HCT116 (cell line): ENCODE data around the gene SALL4. TPM values are rescaled to one million over a fixed set of nuclear protein-coding genes. Genes with fewer than 3 reads are reported as not detected.
A peak's percentile ranks its signal among the peaks of the same experiment; 100 is the strongest.

ENCODE experiments used
- ATAC-seq: fragments of 200-7000 bp; cut with Tn5 transposase; 2 replicates; pipeline ENCODE4 v1.9.1; 2020; ENCODE audit warnings: mild to moderate bottlenecking, moderate library complexity
- BruUV-seq: library from RNA; stranded (reverse); fragments of 400-500 nt; replicated peaks from 2 replicates; lab custom pipeline; 2021; lab: Mats Ljungman, UMichigan
- CTCF ChIA-PET: fragments of 300-600 bp; sonication (Branson Sonifier 250); formaldehyde crosslinking; loops from one replicate; lab custom pipeline; 2021; ENCODE audit warnings: antibody characterized with exemption; lab: Charles Lee
- POLR2A ChIA-PET: fragments of 300-600, 350-600 bp; sonication (Branson Sonifier 250); formaldehyde crosslinking; loops from one replicate; lab custom pipeline; 2021; ENCODE audit warnings: antibody characterized with exemption; lab: Charles Lee
- RAD21 ChIA-PET, 2 experiments: fragments of 300-600 bp; sonication (Branson Sonifier 250); formaldehyde crosslinking; loops; one replicate each; lab custom pipeline; 2023; ENCODE audit warnings: low total read pairs in 2 of 2; ENCODE audit not compliant: uncharacterized antibody in 2 of 2, unreplicated experiment in 2 of 2, low non-redundant PET in 1 of 2; lab: Charles Lee
- DNase-seq: peaks from one replicate; pipeline ENCODE4 v3.0.0-alpha.2; 2010; ENCODE audit warnings: low read depth, low spot score
- H2AFZ ChIP-seq: fragments of 200-600 bp; shearing (Covaris generic), sonication (generic); 2 replicates; pipeline ENCODE4 v1.6.1; 2017; ENCODE audit warnings: low read depth, mixed run types, mixed read lengths, antibody characterized with exemption, low read length; ENCODE audit not compliant: poor library complexity, severe bottlenecking
- H3K27ac ChIP-seq: 2 replicates; pipeline ENCODE4 v1.5.1; 2012; ENCODE audit warnings: low read depth, low read length
- H3K27me3 ChIP-seq: fragments of 200-600 bp; sonication (generic); 2 replicates; pipeline ENCODE4 v1.6.1; 2016; ENCODE audit warnings: mixed run types, low read length, mixed read lengths; ENCODE audit not compliant: insufficient read depth
- H3K36me3 ChIP-seq, 2 experiments: fragments of 200-500 bp in 1 of 2; fragments of 200-600 bp in 1 of 2; sonication (Bioruptor generic) in 1 of 2; sonication (generic) in 1 of 2; 2 replicates each; pipeline versions ENCODE4 v1.5.1 to v1.6.1; 2014 to 2016; ENCODE audit warnings: low read length in 2 of 2, inconsistent platforms in 1 of 2, mixed read lengths in 1 of 2, mixed run types in 1 of 2; ENCODE audit not compliant: insufficient read depth in 2 of 2, control insufficient read depth in 1 of 2
- H3K4me1 ChIP-seq, 2 experiments: fragments of 200-600 bp in 1 of 2; sonication (generic) in 1 of 2; 2 replicates each; pipeline versions ENCODE4 v1.5.1 to v1.6.1; 2012 to 2017; ENCODE audit warnings: low read length in 2 of 2, inconsistent platforms in 1 of 2, mild to moderate bottlenecking in 1 of 2, mixed read lengths in 1 of 2, mixed run types in 1 of 2, moderate library complexity in 1 of 2; ENCODE audit not compliant: insufficient read depth in 2 of 2, control insufficient read depth in 1 of 2
- H3K4me2 ChIP-seq: fragments of 200-600 bp; sonication (generic); 2 replicates; pipeline ENCODE4 v1.6.1; 2017; ENCODE audit warnings: mixed run types, low read length, mixed read lengths
- H3K4me3 ChIP-seq, 2 experiments: fragments of 200-600 bp in 1 of 2; sonication (generic) in 1 of 2; replicated peaks in 1 of 2; 2 replicates each; pipeline ENCODE4 v1.5.1; 2011 to 2016; ENCODE audit warnings: low read length in 2 of 2, control low read depth in 1 of 2, low read depth in 1 of 2, mild to moderate bottlenecking in 1 of 2, mixed read lengths in 1 of 2, mixed run types in 1 of 2
- H3K79me2 ChIP-seq: fragments of 200-600 bp; sonication (generic); 2 replicates; pipeline ENCODE4 v1.6.1; 2017; ENCODE audit warnings: mild to moderate bottlenecking, mixed run types, low read length, moderate library complexity, mixed read lengths; ENCODE audit not compliant: insufficient read depth
- H3K9ac ChIP-seq: fragments of 200-600 bp; sonication (generic); 2 replicates; pipeline ENCODE4 v1.6.1; 2016; ENCODE audit warnings: low read length, mixed read lengths
- H3K9me2 ChIP-seq: fragments of 200-600 bp; sonication (generic), shearing (Covaris generic); 2 replicates; pipeline ENCODE4 v1.6.1; 2017; ENCODE audit warnings: mixed run types, mild to moderate bottlenecking, moderate library complexity; ENCODE audit not compliant: insufficient read depth
- H3K9me3 ChIP-seq, 2 experiments: fragments of 200-500 bp in 1 of 2; fragments of 200-600 bp in 1 of 2; sonication (Bioruptor generic) in 1 of 2; sonication (generic) in 1 of 2; 2 replicates each; pipeline ENCODE4 v1.6.1; 2014 to 2017; ENCODE audit warnings: low read length in 2 of 2, mixed read lengths in 2 of 2, inconsistent platforms in 1 of 2, low read depth in 1 of 2, mild to moderate bottlenecking in 1 of 2, mixed run types in 1 of 2, moderate library complexity in 1 of 2; ENCODE audit not compliant: control insufficient read depth in 1 of 2, insufficient read depth in 1 of 2
- H4K20me1 ChIP-seq: fragments of 200-600 bp; sonication (generic), shearing (Covaris generic); 2 replicates; pipeline ENCODE4 v1.6.1; 2017; ENCODE audit warnings: mixed run types, mild to moderate bottlenecking, moderate library complexity; ENCODE audit not compliant: insufficient read depth
- CBX3 ChIP-seq: IDR thresholded peaks from 2 replicates; pipeline ENCODE4 v1.6.1; 2012; ENCODE audit warnings: low read depth
- CEBPB ChIP-seq: IDR thresholded peaks from 2 replicates; pipeline ENCODE4 v1.6.1; 2012; ENCODE audit warnings: low read depth
- EGR1 ChIP-seq: IDR thresholded peaks from 2 replicates; pipeline ENCODE4 v1.6.1; 2012; ENCODE audit warnings: low read depth
- EZH2 ChIP-seq: fragments of 200-600 bp; sonication (generic); IDR thresholded peaks from 2 replicates; pipeline ENCODE4 v1.6.1; 2017; ENCODE audit warnings: antibody characterized with exemption, mixed run types
- FOSL1 ChIP-seq: IDR thresholded peaks from 2 replicates; pipeline ENCODE4 v1.6.1; 2012; ENCODE audit warnings: low read depth
- POLR2A ChIP-seq: IDR thresholded peaks from 2 replicates; pipeline ENCODE4 v1.7.0; 2011; ENCODE audit warnings: borderline replicate concordance; ENCODE audit not compliant: insufficient read depth, insufficient read length; ENCODE audit errors: extremely low read depth
- RAD21 ChIP-seq: IDR thresholded peaks from 2 replicates; pipeline ENCODE4 v1.6.1; 2012; ENCODE audit warnings: low read depth, mild to moderate bottlenecking
- SIN3A ChIP-seq: IDR thresholded peaks from 2 replicates; pipeline ENCODE4 v1.6.1; 2012; ENCODE audit warnings: low read depth
- SP1 ChIP-seq: IDR thresholded peaks from 2 replicates; pipeline ENCODE4 v1.6.1; 2012; ENCODE audit warnings: low read depth
- SRF ChIP-seq: IDR thresholded peaks from 2 replicates; pipeline ENCODE4 v1.6.1; 2012; ENCODE audit warnings: low read depth
- YY1 ChIP-seq: IDR thresholded peaks from 2 replicates; pipeline ENCODE4 v1.6.1; 2011; ENCODE audit warnings: low read length, low read depth, moderate library complexity, mild to moderate bottlenecking; ENCODE audit not compliant: insufficient replicate concordance; ENCODE audit errors: extremely low read depth
- intact Hi-C: fragments of 100-400 bp; cut with micrococcal nuclease; formaldehyde crosslinking; loops from 2 replicates; pipeline ENCODE4 v1.10.0; 2022
- total RNA-seq: library from RNA; stranded (reverse); gene quantifications from one replicate; pipeline ENCODE4 v1.2.1, GENCODE V29; 2021; ENCODE audit not compliant: unreplicated experiment
- TF ChIP-seq, protein P1 (sequence below): IDR thresholded peaks from 2 replicates; pipeline ENCODE4 v1.6.1; 2012
- TF ChIP-seq, protein P2 (sequence below): IDR thresholded peaks from 2 replicates; pipeline ENCODE4 v1.6.1; 2012

Gene SALL4
- total RNA-seq, 1 experiment from 2014 or later: 1.9 TPM

- intact Hi-C loops: no loop called here
- Histone ChIP-seq H3K36me3 (no peaks in the 10 kb centered on the region), H3K4me1 (peaks cover 23 to 39% of the 10 kb centered on the region in 2 experiments), H3K9me3 (no peaks in the 10 kb centered on the region), H3K4me3 (no peak overlapping the region; a peak in 1 of 4 replicates), H4K20me1 (no peaks in the 10 kb centered on the region), H3K27me3 (no peaks in the 10 kb centered on the region), H3K27ac (no peak overlapping the region), H3K79me2 (no peaks in the 10 kb centered on the region; the same call in 1 of the 2 replicates), H3K9ac (no peak overlapping the region), H2AFZ (peak overlapping the region; percentile 35), H3K4me2 (peak overlapping the region; percentile 51), H3K9me2 (no peaks in the 10 kb centered on the region)
- POLR2A ChIA-PET: no interaction called here
- no peak for TF ChIP-seq POLR2A
- TF ChIP-seq SP1: no peak
- TF ChIP-seq, protein P1, sequence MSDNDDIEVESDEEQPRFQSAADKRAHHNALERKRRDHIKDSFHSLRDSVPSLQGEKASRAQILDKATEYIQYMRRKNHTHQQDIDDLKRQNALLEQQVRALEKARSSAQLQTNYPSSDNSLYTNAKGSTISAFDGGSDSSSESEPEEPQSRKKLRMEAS: no peak
- no peak for TF ChIP-seq RAD21
- TF ChIP-seq CEBPB: no peak
- TF ChIP-seq, protein P2, sequence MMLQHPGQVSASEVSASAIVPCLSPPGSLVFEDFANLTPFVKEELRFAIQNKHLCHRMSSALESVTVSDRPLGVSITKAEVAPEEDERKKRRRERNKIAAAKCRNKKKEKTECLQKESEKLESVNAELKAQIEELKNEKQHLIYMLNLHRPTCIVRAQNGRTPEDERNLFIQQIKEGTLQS: no peak
- no peak for TF ChIP-seq FOSL1
- TF ChIP-seq CBX3: no peak
- no peak for TF ChIP-seq EZH2
- no peak for TF ChIP-seq EGR1
- TF ChIP-seq SRF: no peak
- no peak for TF ChIP-seq SIN3A
- no peak for TF ChIP-seq YY1
- CTCF ChIA-PET: no interaction called here
- RAD21 ChIA-PET: no interaction called here
- ATAC-seq: no peak
- no peak for DNase-seq
- BruUV-seq: no TSS peak
Observed at GRCh38 chr20:51768759-51769517, 33.4 kb downstream of the SALL4 start.
